Left lung (tissue), 14 donors: ENCODE data around the gene ST7L. TPM values are rescaled to one million over a fixed set of nuclear protein-coding genes. Genes with fewer than 3 reads are reported as not detected.

Experiments used
- ATAC-seq: fragments of 200-7000 bp; cut with Tn5 transposase; one replicate; pipeline ENCODE4 v1.9.1; 2020; ENCODE audit warnings: moderate library complexity
- DNase-seq, 4 donors: peaks; one replicate each; pipeline ENCODE4 v3.0.0-alpha.2; 2013 to 2020
- H3K27ac ChIP-seq, 2 donors: fragments of 200-600 bp; sonication (generic) in 1 of 2; one replicate each; pipeline versions ENCODE4 v1.5.0 to v1.8.0; 2020 to 2021
- H3K27me3 ChIP-seq, 2 donors: fragments of 200-600 bp; sonication (generic) in 1 of 2; one replicate each; pipeline versions ENCODE4 v1.5.0 to v1.8.0; 2020 to 2021
- H3K36me3 ChIP-seq, 2 donors: fragments of 200-600 bp; sonication (generic) in 1 of 2; one replicate each; pipeline versions ENCODE4 v1.5.0 to v1.8.0; 2020 to 2021
- H3K4me1 ChIP-seq, 2 donors: fragments of 200-600 bp; one replicate each; pipeline ENCODE4 v1.8.0; 2021
- H3K4me3 ChIP-seq, 2 donors: fragments of 200-600 bp; sonication (generic) in 1 of 2; one replicate each; pipeline versions ENCODE4 v1.5.0 to v1.8.0; 2020 to 2021; ENCODE audit warnings: mild to moderate bottlenecking in 1 of 2
- H3K9me3 ChIP-seq, 2 donors: fragments of 200-600 bp; sonication (generic) in 1 of 2; one replicate each; pipeline versions ENCODE4 v1.5.0 to v1.8.0; 2020 to 2021
- CTCF ChIP-seq, 2 donors: fragments of 200-600 bp; sonication (generic) in 1 of 2; IDR thresholded peaks; one replicate each; pipeline versions ENCODE4 v1.5.0 to v1.8.0; 2021; ENCODE audit warnings: antibody characterized with exemption in 2 of 2
- intact Hi-C, 2 donors: fragments of 100-400 bp; cut with DNase I; formaldehyde crosslinking; loops; one replicate each; pipeline versions ENCODE4 v1.11.2 to v1.14.2; 2022
- long read RNA-seq, 12 donors: library from polyadenylated mRNA in 2 of 12; unstranded in 2 of 12; transcript quantifications; one replicate each; pipeline ENCODE4 v2.0.0 and lab custom pipeline, GENCODE V29; 2019 to 2026
- polyA plus RNA-seq, 6 donors: library from polyadenylated mRNA; unstranded; fragments of 120-200 nt; gene quantifications; one replicate each; pipeline ENCODE4 v1.2.1, GENCODE V29; 2013; ENCODE audit not compliant: insufficient read length in 6 of 6
- total RNA-seq, 2 donors: library from RNA; stranded (reverse); fragmentation: NEBNext Ultra II Directional; extraction: Animal tissue kit (Norgen Biotek cat#: 25700); gene quantifications; one replicate each; pipeline ENCODE4 v1.2.1, GENCODE V29; 2021
- donor health status: DM: no; HTN: yes; CAD: no.
- donor health status: DM: no; HTN: no; CAD: no.

Gene ST7L, protein sequence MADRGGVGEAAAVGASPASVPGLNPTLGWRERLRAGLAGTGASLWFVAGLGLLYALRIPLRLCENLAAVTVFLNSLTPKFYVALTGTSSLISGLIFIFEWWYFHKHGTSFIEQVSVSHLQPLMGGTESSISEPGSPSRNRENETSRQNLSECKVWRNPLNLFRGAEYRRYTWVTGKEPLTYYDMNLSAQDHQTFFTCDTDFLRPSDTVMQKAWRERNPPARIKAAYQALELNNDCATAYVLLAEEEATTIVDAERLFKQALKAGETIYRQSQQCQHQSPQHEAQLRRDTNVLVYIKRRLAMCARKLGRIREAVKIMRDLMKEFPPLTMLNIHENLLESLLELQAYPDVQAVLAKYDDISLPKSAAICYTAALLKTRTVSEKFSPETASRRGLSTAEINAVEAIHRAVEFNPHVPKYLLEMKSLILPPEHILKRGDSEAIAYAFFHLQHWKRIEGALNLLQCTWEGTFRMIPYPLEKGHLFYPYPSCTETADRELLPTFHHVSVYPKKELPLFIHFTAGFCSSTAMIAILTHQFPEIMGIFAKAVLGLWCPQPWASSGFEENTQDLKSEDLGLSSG
- total RNA-seq (10 to 100 TPM; 15.9 to 23.6 TPM), polyA plus RNA-seq (10 to 100 TPM; 26.4 to 35.2 (median 28.0) TPM)
- long read RNA-seq, donor 1, full-length matches to known transcripts = 4 of 10 reads
- long read RNA-seq, donor 1, partial matches to known transcripts = 6 of 10 reads
- long read RNA-seq, donor 1, other reads (novel, unspliced or antisense) = 0 of 10 reads
- long read RNA-seq, donor 2, partial matches to known transcripts = 456 of 529 reads
- long read RNA-seq, donor 2, other reads (novel, unspliced or antisense) = 70 of 529 reads
- long read RNA-seq, donor 3, partial matches to known transcripts = 5 of 11 reads
- long read RNA-seq, donor 3, other reads (novel, unspliced or antisense) = 0 of 11 reads
- long read RNA-seq, donor 4, partial matches to known transcripts = 8 of 12 reads
- long read RNA-seq, donor 4, other reads (novel, unspliced or antisense) = 2 of 12 reads
- long read RNA-seq, donor 5, partial matches to known transcripts = 315 of 350 reads
- long read RNA-seq, donor 5, other reads (novel, unspliced or antisense) = 30 of 350 reads
- long read RNA-seq, donor 6, partial matches to known transcripts = 0 of 2 reads
- long read RNA-seq, donor 6, other reads (novel, unspliced or antisense) = 0 of 2 reads
- long read RNA-seq, donor 7 = 0 reads
- long read RNA-seq, donor 8 = 0 reads
- long read RNA-seq, donor 9 = 0 reads
- long read RNA-seq, donor 10, partial matches to known transcripts = 3 of 7 reads
- long read RNA-seq, donor 10, other reads (novel, unspliced or antisense) = 0 of 7 reads
- long read RNA-seq, donor 11, partial matches to known transcripts = 11 of 13 reads
- long read RNA-seq, donor 11, other reads (novel, unspliced or antisense) = 0 of 13 reads
- long read RNA-seq, donor 12, partial matches to known transcripts = 0 of 4 reads
- long read RNA-seq, donor 12, other reads (novel, unspliced or antisense) = 0 of 4 reads

GRCh38 chr1:112618721-112619517 lies at the start of gene ST7L:
TSS of gene ST7L (minus strand) at chr1:112619141. CDS start at chr1:112619113, 28 bp downstream.
- intact Hi-C loops = loop anchor here in 1 of 2 donors (10.0 kb wide), 1 partner anchor 114 kb away; the partner anchor contains the start of gene WNT2B
- Histone ChIP-seq H3K36me3 (peaks cover 0 to 20% of the 10 kb centered on the region in 2 donors), H3K4me1 (peaks cover 26 to 52% of the 10 kb centered on the region in 2 donors), H3K27ac (peak within 1 kb of the TSS; percentile 98 to 99), H3K4me3 (peak within 1 kb of the TSS; percentile 86 to 89), H3K9me3 (no peaks in the 10 kb centered on the region), H3K27me3 (no peaks in the 10 kb centered on the region)
- no peak for TF ChIP-seq CTCF (IDR thresholded peaks at IDR 0.05)
- peak; percentile 84 for ATAC-seq
- peak; percentile 79 to 91 (median 82) for DNase-seq

GRCh38 chr1:112666946-112667345 lies 48.0 kb upstream of the ST7L start:
- no peak overlapping the region for H3K4me3 ChIP-seq
- H3K9me3 ChIP-seq = no peaks in the 10 kb centered on the region
- DNase-seq (no peak), ATAC-seq (no peak)
- no peak overlapping the region for H3K27ac ChIP-seq
- H3K27me3 ChIP-seq = no peaks in the 10 kb centered on the region
- no peak for TF ChIP-seq CTCF (IDR thresholded peaks at IDR 0.05)
- peaks cover 0 to 100% of the 10 kb centered on the region in 2 donors for H3K36me3 ChIP-seq
- intact Hi-C loops = no loop called here
- no peaks in the 10 kb centered on the region for H3K4me1 ChIP-seq

- ATAC-seq = no peak
- intact Hi-C loops = no loop called here
- no peak overlapping the region for H3K27ac ChIP-seq
- no peak for TF ChIP-seq CTCF (IDR thresholded peaks at IDR 0.05)
- DNase-seq = no peak
- H3K4me3 ChIP-seq = no peak overlapping the region
- H3K9me3 ChIP-seq = no peaks in the 10 kb centered on the region
- no peaks in the 10 kb centered on the region for H3K4me1 ChIP-seq
- H3K36me3 ChIP-seq = peaks cover 0 to 100% of the 10 kb centered on the region in 2 donors
- no peaks in the 10 kb centered on the region for H3K27me3 ChIP-seq
These were observed 46.9 kb upstream of the ST7L start for GRCh38 chr1:112665857-112666256.

DNA sequence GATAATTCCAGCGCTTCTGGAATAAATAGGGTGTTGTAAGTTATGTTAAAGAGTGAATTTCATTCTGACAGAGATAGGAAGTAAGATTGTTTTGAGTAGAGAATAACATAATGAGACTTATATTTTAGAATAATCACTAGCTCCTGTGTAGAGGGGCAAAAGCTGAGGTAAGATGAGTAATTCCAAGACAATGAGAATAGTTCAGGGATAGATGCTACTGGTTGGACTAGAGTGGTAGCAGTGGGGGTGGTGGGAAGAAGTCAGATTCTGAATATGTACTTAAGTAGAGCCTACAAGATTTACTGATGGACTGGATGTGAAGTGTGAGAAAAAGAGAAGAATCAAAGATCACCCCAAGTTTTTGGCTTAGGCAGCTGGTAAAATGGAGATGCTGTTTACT lies 32.3 kb upstream of the ST7L start:
- intact Hi-C loops = no loop called here
- no peaks in the 10 kb centered on the region for H3K4me1 ChIP-seq
- H3K36me3 ChIP-seq = peaks cover 0 to 88% of the 10 kb centered on the region in 2 donors
- no peaks in the 10 kb centered on the region for H3K27me3 ChIP-seq
- H3K4me3 ChIP-seq = no peak overlapping the region
- no peak overlapping the region for H3K27ac ChIP-seq
- no peaks in the 10 kb centered on the region for H3K9me3 ChIP-seq
- TF ChIP-seq CTCF (IDR thresholded peaks at IDR 0.05) = no peak
- DNase-seq (no peak), ATAC-seq (no peak)
